ENCODE measurements around the gene FOXP1.
"Not testable (repeated sequence)": the region's sequence is repeated elsewhere in the genome, so short reads cannot be mapped to it uniquely, and the experiment has no call there.

Gene FOXP1

DNA sequence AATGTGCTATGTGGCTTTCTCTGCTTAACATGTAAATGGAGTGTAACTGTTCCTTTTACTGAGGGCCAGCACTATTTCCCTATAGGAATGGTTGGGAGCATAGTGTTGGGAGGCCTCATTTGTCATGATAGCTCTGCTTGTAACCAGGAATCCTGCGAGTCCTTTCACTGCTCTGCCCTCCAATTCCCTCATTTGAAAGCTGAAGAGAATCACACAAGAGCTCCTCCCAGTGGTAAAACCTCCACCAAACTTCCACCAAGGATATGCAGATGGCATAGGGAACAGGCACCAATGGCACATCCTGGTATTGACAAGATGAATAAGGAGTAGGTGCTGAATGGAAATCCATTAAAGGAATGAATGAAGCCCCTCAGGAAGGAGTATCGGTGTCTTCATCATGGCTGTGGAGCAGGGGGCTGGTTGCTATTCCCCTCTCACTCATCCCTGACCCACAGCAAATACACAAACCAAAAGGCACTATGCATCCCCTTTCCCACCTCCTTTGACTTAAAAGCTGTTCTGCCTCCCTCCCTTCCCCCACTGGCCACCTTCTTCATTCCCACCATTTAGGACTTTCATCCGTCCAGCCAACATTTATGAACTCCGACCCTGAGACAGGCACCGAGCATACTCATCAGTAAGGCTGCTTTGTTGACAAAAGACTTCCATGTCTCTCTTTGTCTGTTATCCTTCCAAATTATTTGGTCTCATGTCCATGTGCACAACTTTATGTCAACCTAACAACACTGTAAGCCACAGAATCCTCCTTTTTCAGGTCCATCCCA lies 560.8 kb downstream of the FOXP1 start:
- no peak overlapping the region for H3K4me3 Mint-ChIP-seq
- TF ChIP-seq, protein P1, sequence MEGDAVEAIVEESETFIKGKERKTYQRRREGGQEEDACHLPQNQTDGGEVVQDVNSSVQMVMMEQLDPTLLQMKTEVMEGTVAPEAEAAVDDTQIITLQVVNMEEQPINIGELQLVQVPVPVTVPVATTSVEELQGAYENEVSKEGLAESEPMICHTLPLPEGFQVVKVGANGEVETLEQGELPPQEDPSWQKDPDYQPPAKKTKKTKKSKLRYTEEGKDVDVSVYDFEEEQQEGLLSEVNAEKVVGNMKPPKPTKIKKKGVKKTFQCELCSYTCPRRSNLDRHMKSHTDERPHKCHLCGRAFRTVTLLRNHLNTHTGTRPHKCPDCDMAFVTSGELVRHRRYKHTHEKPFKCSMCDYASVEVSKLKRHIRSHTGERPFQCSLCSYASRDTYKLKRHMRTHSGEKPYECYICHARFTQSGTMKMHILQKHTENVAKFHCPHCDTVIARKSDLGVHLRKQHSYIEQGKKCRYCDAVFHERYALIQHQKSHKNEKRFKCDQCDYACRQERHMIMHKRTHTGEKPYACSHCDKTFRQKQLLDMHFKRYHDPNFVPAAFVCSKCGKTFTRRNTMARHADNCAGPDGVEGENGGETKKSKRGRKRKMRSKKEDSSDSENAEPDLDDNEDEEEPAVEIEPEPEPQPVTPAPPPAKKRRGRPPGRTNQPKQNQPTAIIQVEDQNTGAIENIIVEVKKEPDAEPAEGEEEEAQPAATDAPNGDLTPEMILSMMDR (IDR thresholded peaks at IDR 0.05; ENCODE audit: unreplicated experiment in 3 of 3): no peak
- no peaks in the 10 kb centered on the region for H3K9me3 Mint-ChIP-seq
- H3K4me1 Mint-ChIP-seq: no peaks in the 10 kb centered on the region
- H3K36me3 Mint-ChIP-seq (ENCODE audit: low read depth): peaks cover 25% of the 10 kb centered on the region
- no peak overlapping the region for H3K27ac Mint-ChIP-seq
- H3K27me3 Mint-ChIP-seq (ENCODE audit: low read depth): no peaks in the 10 kb centered on the region

DNA sequence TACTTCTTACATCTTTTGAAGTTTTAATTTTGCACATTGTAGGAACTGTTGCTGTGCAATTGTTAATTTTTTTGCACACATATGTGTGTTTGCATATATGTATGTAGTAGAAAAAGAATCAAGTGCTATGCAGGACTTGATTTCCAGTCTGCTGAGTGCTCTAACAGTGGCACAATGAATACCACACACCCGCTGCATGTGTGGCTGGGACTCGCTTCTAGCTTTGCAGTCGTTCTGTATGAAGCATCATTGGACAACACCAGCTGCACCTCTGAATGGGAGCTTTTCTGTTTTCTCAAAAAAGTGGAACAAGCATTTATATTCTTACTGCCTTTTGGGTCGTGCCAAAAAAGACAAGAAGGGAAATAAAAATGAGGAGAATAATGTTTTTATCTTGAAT lies 564.7 kb downstream of the FOXP1 start:
- Mint-ChIP-seq H3K27me3 (ENCODE audit: low read depth) (no peaks in the 10 kb centered on the region), H3K4me1 (peaks cover 9% of the 10 kb centered on the region), H3K27ac (no peak overlapping the region), H3K4me3 (no peak overlapping the region), H3K9me3 (no peaks in the 10 kb centered on the region), H3K36me3 (ENCODE audit: low read depth) (peaks cover 54% of the 10 kb centered on the region)
- TF ChIP-seq, protein P1 (IDR thresholded peaks at IDR 0.05; ENCODE audit: unreplicated experiment in 3 of 3): no peak

DNA sequence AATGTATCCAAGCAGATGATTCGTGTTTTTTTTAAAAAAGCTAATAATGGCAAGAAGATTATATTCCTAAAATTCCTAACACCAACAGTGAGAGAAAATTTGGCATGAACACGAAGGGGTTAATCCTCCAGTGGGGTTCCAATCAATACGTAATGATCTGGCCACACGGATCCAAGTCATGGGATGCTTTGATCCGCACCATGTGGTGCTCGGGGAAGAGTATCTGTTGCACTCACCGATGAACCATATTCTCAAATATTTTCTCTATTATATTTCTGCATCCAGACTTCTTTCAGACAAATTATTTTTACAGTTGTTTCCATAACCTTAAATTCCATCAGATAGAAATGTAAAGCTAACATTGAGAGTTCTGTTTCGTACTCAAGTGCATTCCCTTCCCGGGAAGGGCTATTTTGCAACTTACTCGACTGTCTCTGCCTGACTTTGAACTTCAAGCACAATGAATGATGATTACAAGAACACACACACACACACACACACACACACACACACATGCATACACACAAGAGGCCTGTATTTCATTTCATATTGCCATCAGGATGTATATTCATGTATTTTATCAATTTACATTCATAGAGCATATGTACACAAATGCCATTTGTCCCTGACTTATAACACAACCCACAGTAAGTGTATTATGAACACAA lies 567.2 kb downstream of the FOXP1 start:
- H3K9me3 Mint-ChIP-seq: peaks cover 2% of the 10 kb centered on the region
- H3K4me1 Mint-ChIP-seq: peaks cover 9% of the 10 kb centered on the region
- peak overlapping the region in 1 of 3 experiments; percentile 9 for H3K27ac Mint-ChIP-seq
- TF ChIP-seq, protein P1 (IDR thresholded peaks at IDR 0.05; ENCODE audit: unreplicated experiment in 3 of 3): no peak
- H3K36me3 Mint-ChIP-seq (ENCODE audit: low read depth): peaks cover 55% of the 10 kb centered on the region
- H3K27me3 Mint-ChIP-seq (ENCODE audit: low read depth): no peaks in the 10 kb centered on the region
- H3K4me3 Mint-ChIP-seq: no peak overlapping the region

DNA sequence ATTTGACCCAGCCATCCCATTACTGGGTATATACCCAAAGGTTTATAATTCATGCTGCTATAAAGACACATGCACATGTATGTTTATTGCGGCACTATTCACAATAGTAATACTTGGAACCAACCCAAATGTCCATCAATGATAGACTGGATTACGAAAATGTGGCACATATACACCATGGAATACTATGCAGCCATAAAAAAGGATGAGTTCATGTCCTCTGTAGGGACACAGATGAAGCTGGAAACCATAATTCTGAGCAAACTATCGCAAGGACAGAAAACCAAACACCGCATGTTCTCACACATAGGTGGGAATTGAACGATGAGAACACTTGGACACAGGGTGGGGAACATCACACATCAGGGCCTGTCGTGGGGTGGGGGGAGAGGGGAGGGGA lies 568.9 kb downstream of the FOXP1 start:
- H3K27me3 Mint-ChIP-seq (ENCODE audit: low read depth): not testable (repeated sequence)

DNA sequence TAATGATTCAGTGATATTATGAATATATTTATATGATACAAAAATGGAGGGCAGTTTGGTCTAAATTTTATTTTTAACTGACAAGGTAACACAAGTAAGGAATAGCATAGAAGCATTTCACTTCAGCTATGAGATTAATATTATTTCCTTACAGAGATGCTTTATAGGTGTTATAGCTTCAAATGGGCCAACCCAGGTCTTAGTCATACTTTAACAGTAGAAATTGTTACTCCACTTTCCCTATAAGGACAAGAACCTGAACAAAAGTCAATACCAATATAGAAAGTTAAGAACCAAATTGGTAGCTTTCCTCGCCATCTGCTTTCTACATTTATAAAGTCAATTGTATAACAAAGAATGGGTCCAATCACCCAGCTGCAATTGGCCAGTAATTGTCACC lies 570.6 kb downstream of the FOXP1 start:
- Mint-ChIP-seq H3K27me3 (ENCODE audit: low read depth) (no peaks in the 10 kb centered on the region), H3K4me1 (peaks cover 16% of the 10 kb centered on the region), H3K36me3 (ENCODE audit: low read depth) (peaks cover 44% of the 10 kb centered on the region), H3K27ac (no peak overlapping the region), H3K4me3 (no peak overlapping the region), H3K9me3 (peaks cover 2% of the 10 kb centered on the region)
- TF ChIP-seq, protein P1 (IDR thresholded peaks at IDR 0.05; ENCODE audit: unreplicated experiment in 3 of 3): no peak

More for the DNA sequence above, 568.9 kb downstream of the FOXP1 start:
- not testable (repeated sequence) for H3K9me3 Mint-ChIP-seq, H3K4me1 Mint-ChIP-seq, H3K4me3 Mint-ChIP-seq, H3K27ac Mint-ChIP-seq
- peaks cover 47% of the 10 kb centered on the region for H3K36me3 Mint-ChIP-seq (ENCODE audit: low read depth)

DNA sequence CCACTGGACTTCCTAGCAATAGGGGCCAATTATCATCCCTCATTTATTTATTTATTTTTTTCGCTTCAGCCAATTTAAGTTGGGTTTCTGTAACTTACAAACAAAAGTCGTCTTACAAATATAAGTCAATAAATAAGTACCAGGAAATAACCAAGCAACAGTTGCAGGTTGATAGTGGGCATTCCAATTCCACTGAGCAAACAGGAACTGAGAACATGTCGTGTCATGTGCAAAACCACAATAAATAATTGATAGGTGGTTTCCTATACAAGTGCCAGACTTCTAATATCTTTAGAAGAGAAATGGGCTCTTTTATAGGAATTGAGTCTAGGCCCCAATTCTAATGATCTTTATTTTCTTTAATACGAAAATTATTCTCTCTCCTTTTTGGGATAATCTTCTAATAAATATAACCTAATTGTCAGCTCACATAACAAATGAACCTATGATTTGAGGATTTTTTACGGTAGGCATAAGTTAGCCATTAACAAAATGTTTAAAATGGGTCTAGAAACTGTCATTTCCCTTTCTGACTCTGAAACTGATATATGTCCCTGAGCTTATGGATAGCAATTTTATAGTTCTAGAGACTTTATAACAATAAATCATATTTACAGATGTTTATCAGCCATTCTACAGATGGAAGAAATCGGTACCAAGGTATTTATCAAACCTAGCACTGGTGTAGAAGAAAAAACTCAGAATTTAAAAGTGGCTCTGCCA lies 571.8 kb downstream of the FOXP1 start:
- no peak overlapping the region for H3K27ac Mint-ChIP-seq
- H3K27me3 Mint-ChIP-seq (ENCODE audit: low read depth): no peaks in the 10 kb centered on the region
- H3K9me3 Mint-ChIP-seq: peaks cover 2% of the 10 kb centered on the region
- TF ChIP-seq, protein P1 (IDR thresholded peaks at IDR 0.05; ENCODE audit: unreplicated experiment in 3 of 3): no peak
- no peak overlapping the region for H3K4me3 Mint-ChIP-seq
- peaks cover 28% of the 10 kb centered on the region for H3K4me1 Mint-ChIP-seq
- H3K36me3 Mint-ChIP-seq (ENCODE audit: low read depth): peaks cover 43% of the 10 kb centered on the region
